Astrocyte (in vitro differentiated cells and primary cell): ENCODE data around the gene CRIM1.

ENCODE experiments used
- EZH2 ChIP-seq: IDR thresholded peaks from 2 replicates; pipeline ENCODE4 v1.6.1; 2012; ENCODE audit warnings: mild to moderate bottlenecking, low read length, inconsistent platforms; ENCODE audit not compliant: insufficient read depth
- TF ChIP-seq, protein P1 (sequence below): IDR thresholded peaks from 2 replicates; pipeline ENCODE4 v1.5.1; 2011; ENCODE audit warnings: low read depth, mild to moderate bottlenecking, inconsistent platforms, low read length, moderate library complexity; ENCODE audit not compliant: insufficient read depth

DNA sequence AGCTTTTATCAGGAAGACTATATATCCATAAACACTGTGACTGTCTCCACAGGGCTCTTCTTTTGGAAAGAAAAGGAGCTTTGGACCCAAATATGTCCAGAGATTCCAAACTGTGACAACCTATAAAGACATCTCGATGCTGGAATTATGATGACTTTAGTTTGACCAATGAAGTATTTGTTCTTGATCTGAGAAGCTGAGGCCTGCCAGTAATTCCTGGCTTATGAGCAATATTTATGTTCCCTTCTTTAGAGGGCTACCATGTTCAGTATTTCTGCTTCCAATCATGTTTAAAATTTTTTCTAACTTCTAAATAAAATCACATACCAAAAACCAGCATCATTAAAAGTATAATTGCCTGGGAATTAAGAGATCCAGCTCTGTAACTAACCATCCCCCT, 201.3 kb downstream of the CRIM1 start:
- TF ChIP-seq, protein P1, sequence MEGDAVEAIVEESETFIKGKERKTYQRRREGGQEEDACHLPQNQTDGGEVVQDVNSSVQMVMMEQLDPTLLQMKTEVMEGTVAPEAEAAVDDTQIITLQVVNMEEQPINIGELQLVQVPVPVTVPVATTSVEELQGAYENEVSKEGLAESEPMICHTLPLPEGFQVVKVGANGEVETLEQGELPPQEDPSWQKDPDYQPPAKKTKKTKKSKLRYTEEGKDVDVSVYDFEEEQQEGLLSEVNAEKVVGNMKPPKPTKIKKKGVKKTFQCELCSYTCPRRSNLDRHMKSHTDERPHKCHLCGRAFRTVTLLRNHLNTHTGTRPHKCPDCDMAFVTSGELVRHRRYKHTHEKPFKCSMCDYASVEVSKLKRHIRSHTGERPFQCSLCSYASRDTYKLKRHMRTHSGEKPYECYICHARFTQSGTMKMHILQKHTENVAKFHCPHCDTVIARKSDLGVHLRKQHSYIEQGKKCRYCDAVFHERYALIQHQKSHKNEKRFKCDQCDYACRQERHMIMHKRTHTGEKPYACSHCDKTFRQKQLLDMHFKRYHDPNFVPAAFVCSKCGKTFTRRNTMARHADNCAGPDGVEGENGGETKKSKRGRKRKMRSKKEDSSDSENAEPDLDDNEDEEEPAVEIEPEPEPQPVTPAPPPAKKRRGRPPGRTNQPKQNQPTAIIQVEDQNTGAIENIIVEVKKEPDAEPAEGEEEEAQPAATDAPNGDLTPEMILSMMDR = no peak
- no peak for TF ChIP-seq EZH2
